ENCODE data around the gene TBK1.

DNA sequence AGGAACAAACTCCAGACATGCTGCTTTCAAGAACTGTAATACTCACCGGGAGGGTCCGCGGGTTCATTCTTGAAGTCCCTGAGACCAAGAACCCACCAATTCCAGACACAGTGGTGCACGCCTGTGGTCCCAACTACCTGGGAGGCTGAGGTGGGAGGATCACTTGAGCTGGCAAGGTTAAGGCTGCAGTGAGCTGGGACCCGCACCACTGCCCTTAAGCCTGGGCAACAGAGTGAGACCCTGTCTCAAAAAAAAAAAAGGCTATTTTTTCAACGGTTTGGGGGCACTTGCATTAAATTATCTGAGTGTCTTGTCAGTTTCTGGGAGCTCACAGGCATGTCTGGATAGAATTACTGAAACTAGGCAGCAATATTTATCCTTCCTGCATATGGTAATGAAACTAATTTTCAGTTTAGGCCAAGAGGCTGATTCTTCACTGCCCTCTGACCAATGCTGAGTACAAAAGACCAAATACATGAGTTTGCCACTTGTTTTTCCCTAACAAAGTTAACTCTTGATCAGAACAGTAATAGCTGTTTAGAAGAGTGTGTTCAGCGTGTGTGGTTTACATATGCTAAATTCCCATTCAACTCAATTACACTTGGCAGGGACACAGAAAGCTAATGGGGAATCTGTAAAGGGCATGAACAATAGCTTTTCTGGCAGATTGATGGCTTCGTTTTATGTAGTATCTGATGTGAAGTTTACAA lies 92.6 kb downstream of the TBK1 start:
- TF ChIP-seq SPI1 (IDR thresholded peaks at IDR 0.05; ENCODE audit: low read depth, low read length) = no peak
- TF ChIP-seq POLR2AphosphoS5 (IDR thresholded peaks at IDR 0.05; ENCODE audit: low read depth, low read length) = no peak
- TF ChIP-seq TAF1 (IDR thresholded peaks at IDR 0.05; ENCODE audit: low read depth, low read length) = no peak
- no peak for TF ChIP-seq POLR2A (IDR thresholded peaks at IDR 0.05; ENCODE audit: low read depth, low read length)

All from GM12891 (cell line).